ENCODE measurements around the gene MAGEA11.
"Not testable (repeated sequence)": the region's sequence is repeated elsewhere in the genome, so short reads cannot be mapped to it uniquely, and the experiment has no call there.

Gene MAGEA11, protein sequence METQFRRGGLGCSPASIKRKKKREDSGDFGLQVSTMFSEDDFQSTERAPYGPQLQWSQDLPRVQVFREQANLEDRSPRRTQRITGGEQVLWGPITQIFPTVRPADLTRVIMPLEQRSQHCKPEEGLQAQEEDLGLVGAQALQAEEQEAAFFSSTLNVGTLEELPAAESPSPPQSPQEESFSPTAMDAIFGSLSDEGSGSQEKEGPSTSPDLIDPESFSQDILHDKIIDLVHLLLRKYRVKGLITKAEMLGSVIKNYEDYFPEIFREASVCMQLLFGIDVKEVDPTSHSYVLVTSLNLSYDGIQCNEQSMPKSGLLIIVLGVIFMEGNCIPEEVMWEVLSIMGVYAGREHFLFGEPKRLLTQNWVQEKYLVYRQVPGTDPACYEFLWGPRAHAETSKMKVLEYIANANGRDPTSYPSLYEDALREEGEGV

GRCh38 chrX:149711545-149712236, at the start of gene MAGEA11:
MAGEA11 (plus strand) TSS chrX:149712060; CDS start chrX:149713160, 1,100 bp downstream.
- no peak for DNase-seq

- DNase-seq: not testable (repeated sequence)
Observed at GRCh38 chrX:149675088-149675487, 36.8 kb upstream of the MAGEA11 start.

- not testable (repeated sequence) for DNase-seq
Observed at GRCh38 chrX:149675554-149675953, 36.3 kb upstream of the MAGEA11 start.

GRCh38 chrX:149679164-149679678, 32.6 kb upstream of the MAGEA11 start:
- not testable (repeated sequence) for DNase-seq

- no peak for DNase-seq
Observed at GRCh38 chrX:149681182-149681581, 30.7 kb upstream of the MAGEA11 start.

DNA sequence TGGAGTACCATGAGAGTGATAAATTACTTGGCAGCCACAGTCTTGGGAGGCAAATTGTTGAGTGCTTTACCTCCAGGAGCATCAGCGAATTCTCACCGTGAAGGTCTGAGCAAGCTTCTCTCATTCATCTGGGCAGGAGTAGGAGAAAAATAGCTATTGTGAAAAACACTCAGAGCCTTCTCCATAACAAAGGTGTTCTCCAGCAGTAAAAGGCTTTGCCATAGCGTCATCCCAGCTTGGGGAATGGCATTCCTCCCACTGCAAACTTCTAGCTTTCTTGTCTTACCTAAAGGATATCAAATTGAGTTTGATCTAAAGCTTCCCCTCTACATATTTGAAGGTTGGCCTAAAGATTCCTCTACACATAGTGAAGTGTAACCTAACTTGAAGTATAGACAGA, 29.8 kb upstream of the MAGEA11 start:
- no peak for DNase-seq

DNA sequence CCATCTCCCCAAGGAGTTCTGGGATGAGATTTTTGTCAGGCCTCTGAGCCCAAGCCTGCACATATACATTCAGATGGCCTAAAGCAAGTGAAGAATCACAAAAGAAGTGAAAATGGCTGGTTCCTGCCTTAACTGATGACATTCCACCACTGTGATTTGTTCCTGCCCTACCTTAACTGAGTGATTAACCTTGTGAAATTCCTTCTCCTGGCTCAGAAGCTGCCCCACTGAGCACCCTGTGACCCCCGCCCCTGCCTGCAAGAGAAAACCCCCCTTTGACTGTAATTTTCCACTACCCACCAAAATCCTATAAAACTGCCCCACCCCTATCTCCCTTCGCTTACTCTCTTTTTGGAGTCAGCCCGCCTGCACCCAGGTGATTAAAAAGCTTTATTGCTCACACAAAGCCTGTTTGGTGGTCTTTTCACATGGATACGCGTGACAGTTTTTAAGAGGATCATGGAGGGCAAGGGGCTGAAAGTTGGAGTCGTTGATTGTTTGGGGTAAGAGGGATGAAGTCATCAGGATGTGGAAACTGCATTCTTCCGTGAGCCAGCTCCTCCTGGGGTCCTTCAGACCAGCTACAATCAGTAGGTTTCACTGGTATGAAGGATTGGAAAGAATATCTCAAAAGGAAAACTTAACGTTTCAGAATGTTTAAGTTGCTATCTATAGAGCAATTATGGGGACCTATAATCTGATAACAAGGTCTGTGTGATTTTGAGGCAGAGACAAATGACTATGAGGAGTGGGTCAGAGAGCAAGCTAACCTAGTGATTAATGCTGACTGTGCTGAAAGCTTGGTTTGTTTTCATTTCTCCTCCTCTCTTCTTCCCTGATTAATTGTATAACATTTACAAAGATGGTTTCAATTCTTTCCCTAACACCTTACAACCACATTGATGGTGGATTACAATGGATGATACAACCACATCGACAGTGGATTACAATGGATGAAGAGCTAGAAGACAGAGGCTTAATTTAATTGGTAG, 28.6 kb upstream of the MAGEA11 start:
- no peak for DNase-seq

- DNase-seq: no peak
Observed at GRCh38 chrX:149683966-149684730, 27.7 kb upstream of the MAGEA11 start.

DNA sequence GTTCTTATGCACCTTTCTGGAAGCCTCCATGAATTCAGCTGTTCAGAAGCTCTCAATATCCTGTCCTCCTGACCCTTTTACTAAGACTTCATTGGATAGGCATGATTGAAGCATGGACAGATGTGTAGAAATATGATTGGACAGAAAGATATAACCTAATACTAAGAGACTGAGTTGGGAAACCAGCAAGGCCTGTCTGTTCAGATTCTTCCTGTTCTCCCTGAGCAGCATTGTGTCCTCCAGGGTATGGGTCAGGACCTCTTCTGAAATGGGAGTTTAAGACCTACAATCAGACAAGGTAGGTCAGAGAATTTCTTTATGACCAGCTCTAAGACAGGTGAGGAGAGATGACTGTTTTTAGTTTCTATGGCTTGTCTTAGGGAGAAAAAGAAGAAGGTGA, 23.9 kb upstream of the MAGEA11 start:
- no peak for DNase-seq

DNA sequence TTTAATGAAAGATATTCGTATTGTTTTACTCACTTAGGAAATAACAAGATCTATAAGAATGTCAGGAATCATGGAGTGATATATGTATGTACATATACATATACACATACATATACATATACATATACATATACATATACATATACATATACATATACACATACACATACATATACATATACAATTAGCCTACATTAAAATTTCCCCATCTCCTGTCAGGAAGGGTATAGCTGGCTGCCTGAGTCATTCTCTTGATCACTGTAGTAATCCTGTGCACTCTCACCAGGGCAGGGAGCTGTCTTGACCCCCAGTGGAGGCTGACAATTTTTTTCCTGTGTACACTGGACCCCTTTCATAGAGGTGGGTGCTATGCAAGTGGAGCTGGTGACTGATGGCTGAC, 23.3 kb upstream of the MAGEA11 start:
- DNase-seq: no peak

DNA sequence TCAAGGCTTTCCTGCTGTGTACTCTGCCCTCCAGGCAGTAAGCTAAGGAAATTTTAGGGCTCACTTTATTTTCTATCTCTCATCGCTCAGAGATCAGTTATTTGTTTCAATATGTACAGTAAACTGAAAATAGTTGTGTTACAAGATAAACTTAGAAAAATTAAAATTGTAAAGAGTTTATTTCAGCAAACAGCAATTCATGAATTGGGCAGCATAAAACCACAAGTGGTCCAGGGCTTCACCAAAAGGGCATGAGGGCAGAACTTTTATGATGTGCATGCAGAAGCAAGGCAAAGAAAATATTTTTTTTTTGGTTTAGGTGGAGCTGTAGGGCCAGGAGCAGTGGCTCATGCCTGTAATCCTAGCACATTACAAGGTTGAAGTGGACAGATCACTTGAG, 20.1 kb upstream of the MAGEA11 start:
- DNase-seq: no peak

- DNase-seq: not testable (repeated sequence)
Observed at GRCh38 chrX:149692686-149693272, 19.1 kb upstream of the MAGEA11 start.

DNA sequence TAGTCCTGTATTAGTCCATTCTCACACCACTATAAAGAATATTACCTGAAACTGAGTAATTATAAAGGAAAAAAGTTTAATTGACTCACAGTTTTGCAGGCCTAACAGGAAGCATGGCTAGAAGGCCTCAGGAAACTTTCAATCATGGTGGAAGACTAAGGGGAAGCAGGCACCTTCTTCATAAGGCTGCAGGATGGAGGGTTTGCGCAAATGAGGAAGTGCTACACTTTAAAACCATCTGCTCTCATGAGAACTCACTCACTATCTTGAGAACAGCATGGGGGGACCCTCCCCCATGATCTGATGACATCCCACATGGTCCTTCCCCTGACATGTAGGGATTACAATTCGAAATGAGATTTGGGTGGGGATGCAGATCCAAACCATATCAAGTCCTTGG, 12.1 kb upstream of the MAGEA11 start:
- no peak for DNase-seq

DNA sequence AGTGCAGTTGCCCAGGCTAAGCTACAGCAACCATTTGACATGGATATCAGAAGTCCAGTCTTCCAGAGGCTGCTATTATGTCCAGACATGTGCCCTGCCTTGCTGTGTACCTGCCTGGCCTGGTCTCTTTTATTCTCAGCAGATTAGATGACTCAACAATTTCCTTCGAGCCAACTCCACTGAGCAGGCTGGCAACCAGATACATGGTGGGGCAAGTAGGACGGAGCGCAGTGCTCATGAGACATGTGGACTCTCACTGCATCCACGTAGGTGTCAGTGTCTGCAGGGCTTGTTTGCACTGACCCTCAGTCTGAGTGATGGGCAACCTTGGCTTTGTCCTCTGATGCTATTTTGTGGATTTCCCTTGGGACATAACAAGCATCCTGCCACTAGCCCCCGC, 7.2 kb upstream of the MAGEA11 start:
- DNase-seq: no peak

DNA sequence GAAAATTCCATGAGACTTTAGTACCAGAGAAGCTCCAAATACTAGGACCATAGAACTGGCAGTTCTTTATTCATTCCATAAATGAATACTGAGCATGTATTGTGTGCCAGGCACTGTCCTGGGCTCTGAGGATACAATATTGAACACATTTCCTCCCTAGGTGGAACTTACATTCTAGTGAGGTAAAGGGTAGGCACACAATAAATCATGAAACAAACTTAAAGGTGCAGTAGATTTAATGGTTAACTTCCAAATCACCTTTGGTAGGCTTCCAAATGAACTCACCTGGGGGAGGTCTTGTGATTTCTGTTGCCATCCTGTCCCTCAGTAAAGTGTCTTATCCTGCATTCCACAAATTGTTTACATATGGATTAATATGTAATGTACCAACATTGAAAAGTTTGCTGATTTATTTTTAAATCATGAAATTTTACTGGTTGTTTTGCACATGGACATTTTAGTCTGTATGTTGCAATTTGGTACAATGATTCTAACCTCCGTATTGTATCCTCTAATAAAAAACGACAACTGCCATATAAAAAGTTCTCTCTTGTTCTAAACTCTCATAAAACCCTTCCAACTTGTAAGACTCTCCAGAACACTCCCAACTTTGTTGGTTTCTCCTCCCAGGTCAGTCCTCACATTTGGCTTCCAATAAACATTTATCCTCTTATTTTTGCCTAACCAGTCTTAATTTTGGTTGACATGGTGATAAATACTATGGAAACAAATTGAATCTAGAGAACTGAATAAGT, 4.5 kb upstream of the MAGEA11 start:
- DNase-seq: no peak

- no peak for DNase-seq
Observed at GRCh38 chrX:149712831-149713230, 971 bp downstream of the MAGEA11 start.

DNA sequence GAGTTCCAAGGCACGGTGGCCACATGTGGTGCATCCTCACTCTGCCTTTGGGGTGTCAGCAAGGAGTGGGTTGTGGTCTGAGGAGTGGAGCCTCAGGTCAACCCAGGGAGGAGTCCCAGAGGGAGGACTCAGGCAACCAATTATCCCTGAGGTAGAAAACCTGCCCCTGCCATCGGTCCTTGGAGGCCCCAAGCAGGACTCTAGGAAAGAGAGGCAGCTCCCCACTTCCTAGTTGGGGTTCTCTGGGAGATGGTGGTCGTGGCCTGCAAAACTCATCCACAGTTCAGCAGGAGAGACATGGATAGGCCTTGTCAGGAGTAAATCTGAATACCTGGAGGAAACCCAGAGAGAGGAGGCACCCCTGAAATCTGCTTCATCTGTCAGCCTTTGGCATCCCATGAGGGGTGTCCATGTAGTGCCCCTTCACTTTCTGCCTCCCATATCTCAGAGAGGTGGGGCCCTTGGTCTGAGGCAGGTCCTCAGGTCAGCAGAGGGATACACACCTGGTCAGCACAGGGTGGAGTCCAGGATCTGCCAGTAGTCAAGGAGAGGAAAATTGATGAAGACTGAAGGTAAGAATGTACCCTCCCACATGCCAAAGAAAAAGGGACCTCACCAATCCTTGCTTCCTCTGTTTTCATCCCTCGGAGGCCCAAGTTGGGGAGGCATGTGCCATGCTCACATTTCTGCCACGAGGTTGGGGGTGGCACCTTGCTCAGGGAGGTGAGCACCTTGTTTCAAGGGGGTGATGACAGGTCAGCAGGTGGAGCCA, 1.6 kb downstream of the MAGEA11 start:
- no peak for DNase-seq

DNA sequence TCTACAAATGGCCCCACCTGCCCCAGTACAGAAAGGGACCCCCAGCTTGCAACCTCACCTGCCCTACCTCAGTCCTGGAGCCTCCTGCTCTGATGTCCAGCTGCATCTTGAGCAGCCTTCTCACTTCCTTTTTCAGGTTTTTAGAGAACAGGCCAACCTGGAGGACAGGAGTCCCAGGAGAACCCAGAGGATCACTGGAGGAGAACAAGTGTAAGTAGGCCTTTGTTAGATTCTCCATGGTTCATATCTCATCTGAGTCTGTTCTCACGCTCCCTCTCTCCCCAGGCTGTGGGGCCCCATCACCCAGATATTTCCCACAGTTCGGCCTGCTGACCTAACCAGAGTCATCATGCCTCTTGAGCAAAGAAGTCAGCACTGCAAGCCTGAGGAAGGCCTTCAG, 3.6 kb downstream of the MAGEA11 start:
- DNase-seq: no peak

GRCh38 chrX:149716632-149717031, 4.8 kb downstream of the MAGEA11 start:
- no peak for DNase-seq

DNA sequence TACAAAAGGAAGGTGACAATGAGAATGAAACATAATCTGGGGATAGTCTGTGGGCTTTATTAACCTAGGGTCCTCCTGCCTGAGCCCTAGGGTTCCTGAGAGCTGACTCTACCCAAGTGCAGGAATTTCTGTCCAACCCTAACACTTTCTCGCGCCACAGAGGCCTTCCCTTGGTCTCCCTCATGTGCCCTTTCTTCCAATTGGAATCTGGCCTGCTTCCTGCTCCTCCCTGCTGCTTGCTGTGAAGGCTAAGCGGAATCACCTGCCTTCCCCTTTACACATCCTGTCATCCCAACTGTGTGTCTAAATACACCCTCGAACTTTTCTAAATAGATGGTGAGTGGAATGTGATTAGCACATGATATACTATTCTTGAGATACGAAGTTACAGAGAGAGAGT, 5.9 kb downstream of the MAGEA11 start:
- no peak for DNase-seq
